ENCODE data around the gene CCDC197.

Gene CCDC197

DNA sequence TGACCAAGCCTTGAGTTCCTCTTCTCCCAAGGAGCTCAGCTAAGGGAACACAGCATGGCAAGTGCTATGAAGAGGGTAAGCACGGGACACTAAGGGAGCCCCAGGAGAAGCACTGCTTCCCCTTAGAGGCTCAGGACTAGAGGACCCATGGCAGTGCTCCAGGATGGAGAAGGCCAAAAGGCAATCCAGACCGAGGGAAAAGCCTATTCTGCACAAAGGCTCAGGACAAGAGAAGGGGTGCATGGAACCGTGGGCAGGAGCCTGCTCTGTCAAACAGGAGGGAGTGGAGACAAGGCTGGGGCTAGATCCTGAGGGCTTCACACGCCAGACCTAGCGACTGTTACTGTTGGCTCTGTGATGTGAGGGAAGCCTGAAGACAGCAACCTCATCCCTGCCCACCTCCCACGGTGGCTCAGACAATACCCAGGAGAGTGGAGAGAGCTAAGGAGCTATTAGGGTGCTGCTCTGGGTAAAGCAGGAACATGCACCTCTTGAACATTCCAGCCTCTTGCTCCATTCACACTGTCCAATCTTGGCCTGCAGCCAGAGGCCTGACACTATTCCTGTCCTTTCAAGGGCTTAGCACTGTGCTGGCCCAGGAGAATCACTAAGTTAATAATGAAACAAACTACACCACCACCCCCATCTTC lies 53.3 kb downstream of the CCDC197 start:
- Histone ChIP-seq H3K4me3 (no peak overlapping the region), H3K27ac (no peak overlapping the region)
- DNase-seq (ENCODE audit: low spot score) = peak; percentile 57
- no peak for TF ChIP-seq CTCF (IDR thresholded peaks at IDR 0.05)

DNA sequence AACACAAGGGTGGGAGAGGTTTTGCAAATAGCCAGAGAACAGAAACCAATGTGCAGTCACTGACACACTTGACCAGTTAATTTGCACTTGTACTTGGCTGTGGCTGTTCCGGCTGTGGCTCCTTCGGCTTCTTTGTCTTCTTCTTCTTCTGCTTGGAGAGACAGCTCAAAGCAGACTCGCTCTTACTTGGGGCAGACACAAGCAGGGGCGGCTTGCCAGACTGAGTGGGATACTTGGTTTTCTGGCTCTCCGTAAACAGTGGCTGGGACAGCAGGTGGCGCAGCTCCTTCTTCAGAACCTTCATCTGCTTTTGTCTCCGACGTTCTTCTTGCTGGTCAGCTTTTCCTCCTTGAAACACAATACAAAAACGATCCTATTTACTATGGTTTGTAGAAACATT lies 54.0 kb downstream of the CCDC197 start:
- Histone ChIP-seq H3K4me3 (no peak overlapping the region), H3K27ac (no peak overlapping the region)
- DNase-seq (ENCODE audit: low spot score) = peak; percentile 73
- no peak for TF ChIP-seq CTCF (IDR thresholded peaks at IDR 0.05)

- Histone ChIP-seq H3K27ac (no peak overlapping the region), H3K4me3 (no peak overlapping the region)
- no peak for TF ChIP-seq CTCF (IDR thresholded peaks at IDR 0.05)
- DNase-seq (ENCODE audit: low spot score) = peak; percentile 64
These were observed 54.7 kb downstream of the CCDC197 start for GRCh38 chr14:94051779-94052178.

GRCh38 chr14:94052199-94052598 lies 55.1 kb downstream of the CCDC197 start:
- no peak for TF ChIP-seq CTCF (IDR thresholded peaks at IDR 0.05)
- Histone ChIP-seq H3K27ac (no peak overlapping the region), H3K4me3 (no peak overlapping the region)
- DNase-seq (ENCODE audit: low spot score) = no peak

GRCh38 chr14:94052662-94053061 lies 55.6 kb downstream of the CCDC197 start:
- no peak for DNase-seq (ENCODE audit: low spot score)
- no peak overlapping the region for H3K27ac ChIP-seq
- no peak overlapping the region for H3K4me3 ChIP-seq
- TF ChIP-seq CTCF (IDR thresholded peaks at IDR 0.05) = no peak

DNA sequence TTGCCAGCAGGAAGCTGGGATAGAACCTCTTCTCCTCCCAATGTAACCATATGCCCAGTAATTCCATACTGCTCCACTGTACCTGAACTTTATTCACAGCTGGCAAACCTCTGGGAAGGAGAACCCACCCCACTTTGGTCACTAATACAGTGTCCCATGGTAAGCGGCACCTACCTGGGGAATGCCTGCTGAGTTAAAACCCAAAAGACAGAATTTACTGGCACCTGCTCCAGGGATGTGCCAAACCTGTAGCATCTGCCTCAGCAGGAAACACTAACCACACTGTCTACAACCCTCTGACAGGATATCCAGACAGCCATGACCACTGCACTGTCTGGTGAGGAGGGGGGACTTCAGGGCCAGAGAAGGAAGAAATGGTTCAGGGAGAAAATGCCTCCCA lies 57.3 kb downstream of the CCDC197 start:
- Histone ChIP-seq H3K4me3 (no peak overlapping the region), H3K27ac (no peak overlapping the region)
- peak; percentile 19 for DNase-seq (ENCODE audit: low spot score)
- no peak for TF ChIP-seq CTCF (IDR thresholded peaks at IDR 0.05)

DNA sequence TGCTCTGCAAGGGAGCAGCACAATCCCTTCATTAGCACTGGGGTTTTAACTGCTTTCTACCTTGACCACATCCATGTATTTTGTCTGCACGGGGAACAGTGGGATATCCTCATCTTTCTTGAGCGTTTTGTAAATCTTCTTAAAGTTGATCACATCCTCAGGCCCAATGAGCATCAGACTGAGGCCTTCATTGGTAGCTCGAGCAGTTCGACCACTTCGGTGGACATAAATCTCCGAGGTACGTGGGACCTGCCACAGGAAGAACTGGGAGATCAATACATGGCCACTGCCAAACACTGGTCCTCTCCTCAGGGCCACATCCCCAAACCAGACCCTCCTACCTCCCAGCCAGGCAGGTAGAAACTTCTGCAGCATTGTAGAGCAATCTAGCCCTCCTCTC lies 57.8 kb downstream of the CCDC197 start:
- H3K27ac ChIP-seq = no peak overlapping the region
- DNase-seq (ENCODE audit: low spot score) = peak; percentile 26
- no peak overlapping the region for H3K4me3 ChIP-seq
- no peak for TF ChIP-seq CTCF (IDR thresholded peaks at IDR 0.05)
